SK-N-SH (cell line): Measurements from ENCODE around the gene GCLM. TPM values are rescaled to one million over a fixed set of nuclear protein-coding genes. Genes with fewer than 3 reads are reported as not detected.
"Not testable (repeated sequence)": the region's sequence is repeated elsewhere in the genome, so short reads cannot be mapped to it uniquely, and the experiment has no call there.

Source experiments
- CTCF ChIA-PET: fragments of 300-600, 350-600 bp; formaldehyde crosslinking; extraction: SDS; loops from one replicate; lab custom pipeline; 2021; lab: Yijun Ruan, JAX
- POLR2A ChIA-PET: fragments of 350-600 bp; sonication (Branson Sonifier 250); formaldehyde crosslinking; extraction: SDS; loops from one replicate; lab custom pipeline; 2020; ENCODE audit warnings: antibody characterized with exemption, inconsistent platforms; lab: Yijun Ruan, JAX
- DNase-seq: peaks from one replicate; pipeline ENCODE4 v3.0.0; 2012
- H2AFZ ChIP-seq: fragments of 200-600 bp; sonication (generic); 2 replicates; pipeline ENCODE4 v1.8.1; 2016; ENCODE audit warnings: antibody characterized with exemption, mild to moderate bottlenecking, low read depth
- H3F3A ChIP-seq: fragments of 200-600 bp; sonication (generic); replicated peaks from 2 replicates; pipeline ENCODE3; 2016; ENCODE audit warnings: antibody characterized with exemption, mild to moderate bottlenecking; ENCODE audit not compliant: insufficient read depth
- H3K27ac ChIP-seq, 2 experiments: fragments of 200-500 bp in 1 of 2; fragments of 200-600 bp in 1 of 2; sonication (Bioruptor generic) in 1 of 2; sonication (generic), shearing (Covaris generic) in 1 of 2; 2 replicates each; pipeline versions ENCODE4 v1.5.1 to v1.6.1; 2014 to 2016; ENCODE audit warnings: low read depth in 2 of 2, inconsistent platforms in 1 of 2, low read length in 1 of 2, mild to moderate bottlenecking in 1 of 2, mixed read lengths in 1 of 2
- H3K27me3 ChIP-seq: fragments of 200-600 bp; sonication (generic), shearing (Covaris generic); 2 replicates; pipeline ENCODE4 v1.6.1; 2016; ENCODE audit warnings: mixed run types; ENCODE audit not compliant: insufficient read depth
- H3K36me3 ChIP-seq, 2 experiments: fragments of 200-500 bp in 1 of 2; fragments of 200-600 bp in 1 of 2; sonication (Bioruptor generic) in 1 of 2; sonication (generic) in 1 of 2; replicated peaks in 1 of 2; 2 replicates each; pipeline versions ENCODE3 to v1.5.1; 2014 to 2016; ENCODE audit warnings: low read length in 1 of 2, mild to moderate bottlenecking in 1 of 2; ENCODE audit not compliant: insufficient read depth in 2 of 2, control insufficient read depth in 1 of 2
- H3K4me1 ChIP-seq, 2 experiments: fragments of 200-500 bp in 1 of 2; fragments of 200-600 bp in 1 of 2; sonication (Bioruptor generic) in 1 of 2; sonication (generic), shearing (Covaris generic) in 1 of 2; 2 replicates each; pipeline versions ENCODE4 v1.5.1 to v1.6.1; 2014 to 2016; ENCODE audit warnings: low read depth in 1 of 2, low read length in 1 of 2, mixed run types in 1 of 2; ENCODE audit not compliant: insufficient read depth in 2 of 2, control insufficient read depth in 1 of 2
- H3K4me2 ChIP-seq: fragments of 200-600 bp; sonication (generic), shearing (Covaris generic); 2 replicates; pipeline ENCODE4 v1.6.1; 2017; ENCODE audit warnings: mixed run types
- H3K4me3 ChIP-seq, 2 experiments: fragments of 200-500 bp in 1 of 2; fragments of 200-600 bp in 1 of 2; sonication (Bioruptor generic) in 1 of 2; sonication (generic), shearing (Covaris generic) in 1 of 2; 2 replicates each; pipeline versions ENCODE4 v1.5.1 to v1.8.1; 2014 to 2016; ENCODE audit warnings: low read depth in 2 of 2, inconsistent platforms in 1 of 2, low read length in 1 of 2, mild to moderate bottlenecking in 1 of 2, mixed read lengths in 1 of 2, moderate library complexity in 1 of 2
- H3K79me2 ChIP-seq: fragments of 200-600 bp; sonication (generic); 2 replicates; pipeline ENCODE4 v1.8.1; 2017; ENCODE audit warnings: mild to moderate bottlenecking; ENCODE audit not compliant: insufficient read depth
- H3K9ac ChIP-seq: fragments of 200-600 bp; sonication (generic); 2 replicates; pipeline ENCODE4 v1.6.1; 2017; ENCODE audit warnings: mixed run types
- H3K9me2 ChIP-seq: fragments of 200-600 bp; sonication (generic); 2 replicates; pipeline ENCODE4 v1.6.1; 2017; ENCODE audit warnings: mixed run types
- H3K9me3 ChIP-seq: fragments of 200-600 bp; sonication (generic); 2 replicates; pipeline ENCODE4 v1.6.1; 2017; ENCODE audit warnings: mixed run types, mild to moderate bottlenecking, moderate library complexity
- H4K20me1 ChIP-seq: fragments of 200-600 bp; sonication (generic); 2 replicates; pipeline ENCODE4 v1.6.1; 2017; ENCODE audit warnings: mild to moderate bottlenecking, mixed run types; ENCODE audit not compliant: insufficient read depth
- CHD2 ChIP-seq: fragments of 150-350 bp; IDR thresholded peaks from 2 replicates; pipeline ENCODE4 v1.6.1; 2018; ENCODE audit warnings: low read length; ENCODE audit not compliant: partially characterized antibody
- EP300 ChIP-seq, 2 experiments: IDR thresholded peaks; 2 replicates each; pipeline versions ENCODE4 v1.4.0 to v1.6.1; 2012; ENCODE audit warnings: borderline replicate concordance in 1 of 2, low read depth in 1 of 2, low read length in 1 of 2
- EZH2phosphoT487 ChIP-seq: fragments of 200-600 bp; sonication (generic); IDR thresholded peaks from 2 replicates; pipeline ENCODE4 v1.6.1; 2017; ENCODE audit warnings: low read depth, mixed run types, mild to moderate bottlenecking, antibody characterized with exemption, moderate library complexity, borderline replicate concordance
- FOSL2 ChIP-seq: IDR thresholded peaks from 2 replicates; pipeline ENCODE4 v1.4.0; 2012; ENCODE audit warnings: low read depth, mild to moderate bottlenecking, moderate library complexity, borderline replicate concordance
- GABPA ChIP-seq: IDR thresholded peaks from 2 replicates; pipeline ENCODE4 v1.4.0; 2012; ENCODE audit warnings: low read depth, mild to moderate bottlenecking
- GATA2 ChIP-seq: sonication (generic); formaldehyde crosslinking; IDR thresholded peaks from 2 replicates; pipeline ENCODE4 v1.5.0; 2020; ENCODE audit warnings: mild to moderate bottlenecking, missing genetic modification reagents
- MAX ChIP-seq: IDR thresholded peaks from 2 replicates; pipeline ENCODE4 v1.4.0; 2012; ENCODE audit warnings: low read depth
- MXI1 ChIP-seq: IDR thresholded peaks from 2 replicates; pipeline ENCODE4 v1.6.1; 2012; ENCODE audit warnings: mild to moderate bottlenecking, low read depth, low read length, improper control_type of control experiment
- PBX3 ChIP-seq: IDR thresholded peaks from 2 replicates; pipeline ENCODE4; 2012
- RAD21 ChIP-seq: IDR thresholded peaks from 2 replicates; pipeline ENCODE4 v1.6.1; 2012; ENCODE audit warnings: mild to moderate bottlenecking, low read length
- RCOR1 ChIP-seq: fragments of 150-350 bp; IDR thresholded peaks from 2 replicates; pipeline ENCODE4 v1.6.1; 2017; ENCODE audit warnings: antibody characterized with exemption, low read length
- RXRA ChIP-seq: IDR thresholded peaks from 2 replicates; pipeline ENCODE4 v1.4.0; 2012; ENCODE audit warnings: low read depth, mild to moderate bottlenecking, borderline replicate concordance
- SIN3A ChIP-seq: IDR thresholded peaks from 2 replicates; pipeline ENCODE4 v1.6.1; 2012; ENCODE audit warnings: low read depth, mild to moderate bottlenecking, low read length, moderate library complexity, borderline replicate concordance
- TAF1 ChIP-seq: IDR thresholded peaks from 2 replicates; pipeline ENCODE4 v1.6.1; 2012; ENCODE audit warnings: low read depth, mild to moderate bottlenecking, low read length, moderate library complexity, borderline replicate concordance
- TEAD4 ChIP-seq: IDR thresholded peaks from 2 replicates; pipeline ENCODE4 v1.4.0; 2012; ENCODE audit warnings: mild to moderate bottlenecking, borderline replicate concordance; ENCODE audit not compliant: insufficient read depth
- WGBS: methylation state at CpG from one replicate; pipeline ENCODE4 v1.1.6; 2017; ENCODE audit warnings: low lambda C conversion rate; 5-methylcytosine and 5-hydroxymethylcytosine counted together
- polyA plus RNA-seq, 3 experiments: library from polyadenylated mRNA; depleted of rRNA; stranded (reverse); fragments of >200 nt; gene quantifications; 2 replicates each; pipeline ENCODE4 v1.2.3, GENCODE V29; 2012
- TF ChIP-seq, protein P1 (sequence below): fragments of 150-350 bp; IDR thresholded peaks from 2 replicates; pipeline ENCODE4 v1.6.1; 2017; ENCODE audit warnings: antibody characterized with exemption, low read length, low read depth, borderline replicate concordance

Gene GCLM
- polyA plus RNA-seq, 1 of the 3 experiments (the other 2 are of a cell fraction) = 9.4 TPM

DNA sequence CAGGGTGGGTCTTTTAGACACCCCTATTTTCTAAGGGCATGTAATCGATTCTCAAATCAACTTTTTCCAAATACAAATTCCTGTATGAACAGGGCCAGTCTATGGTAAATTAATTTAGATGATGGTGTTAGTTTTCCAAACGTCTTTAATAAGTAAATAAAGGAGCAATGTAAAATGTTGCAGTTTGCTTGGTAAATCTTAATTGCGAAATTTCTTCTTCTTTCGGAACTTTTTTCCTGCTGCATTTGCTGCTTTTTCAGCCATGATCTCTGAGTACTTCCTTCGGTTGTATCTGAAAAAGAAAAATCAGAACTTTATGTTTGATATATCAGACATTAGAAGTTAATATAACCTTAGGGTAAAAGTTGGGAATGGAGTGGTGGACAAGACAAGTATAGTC lies 39.6 kb downstream of the GCLM start:
- no peak for TF ChIP-seq RCOR1
- TF ChIP-seq MAX = no peak
- no peak for TF ChIP-seq EP300 (IDR thresholded peaks at IDR 0.05; ENCODE audit: borderline replicate concordance in 1 of 2, low read depth in 1 of 2, low read length in 1 of 2)
- no peak for TF ChIP-seq MXI1
- TF ChIP-seq, all 33 proteins: peak for 0
- no peak overlapping the region for H3K4me2 ChIP-seq
- H4K20me1 ChIP-seq = 0 out of 2 replicates have a peak, but pooled peaks cover 6% of the 10 kb centered on the region
- H3K9me2 ChIP-seq = no peaks in the 10 kb centered on the region
- H3K4me3 ChIP-seq = no peak overlapping the region
- DNase-seq = no peak
- H3K9ac ChIP-seq = no peak overlapping the region
- H3K27me3 ChIP-seq = no peaks in the 10 kb centered on the region
- H3F3A ChIP-seq = peaks cover 36% of the 10 kb centered on the region
- H3K36me3 ChIP-seq = peaks cover 57 to 63% of the 10 kb centered on the region in 2 experiments
- H3K9me3 ChIP-seq = no peaks in the 10 kb centered on the region
- no peak overlapping the region for H2AFZ ChIP-seq
- no peak overlapping the region for H3K27ac ChIP-seq
- POLR2A ChIA-PET = no interaction called here
- 92% methylated on average over 5 of the region's 5 CpGs for WGBS
- CTCF ChIA-PET = interaction anchor here (0.8 kb wide), 1 partner anchor 240 kb away, joined by 4 read pairs; no protein-coding TSS in a partner anchor
- no peaks in the 10 kb centered on the region for H3K4me1 ChIP-seq
- H3K79me2 ChIP-seq = peaks cover 27% of the 10 kb centered on the region; the same call in 1 of the 2 replicates

DNA sequence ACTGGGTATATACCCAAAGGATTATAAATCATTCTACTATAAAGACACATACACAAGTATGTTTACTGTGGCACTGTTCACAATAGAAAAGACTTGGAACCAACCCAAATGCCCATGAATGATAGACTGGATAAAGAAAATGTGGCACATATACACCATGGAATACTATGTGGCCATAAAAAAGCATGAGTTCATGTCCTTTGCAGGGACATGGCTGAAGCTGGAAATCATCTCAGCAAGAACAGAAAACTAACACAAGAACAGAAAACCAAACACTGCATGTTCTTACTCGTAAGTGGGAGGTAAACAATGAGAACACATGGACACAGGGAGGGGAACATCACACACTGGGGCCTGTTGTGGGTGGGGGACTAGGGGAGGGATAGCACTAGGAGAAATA lies 40.7 kb downstream of the GCLM start:
- H3K36me3 ChIP-seq = peaks cover 45 to 54% of the 10 kb centered on the region in 2 experiments
- 100% methylated on average over 1 of the region's 1 CpG for WGBS

GRCh38 chr1:93865253-93865652 lies 44.0 kb downstream of the GCLM start:
- no peak for TF ChIP-seq MAX
- no peak for TF ChIP-seq SIN3A
- no peak for TF ChIP-seq EP300 (IDR thresholded peaks at IDR 0.05; ENCODE audit: borderline replicate concordance in 1 of 2, low read depth in 1 of 2, low read length in 1 of 2)
- TF ChIP-seq FOSL2 = no peak
- no peak for TF ChIP-seq TAF1
- TF ChIP-seq GATA2 (CRISPR knock-in tag) = no peak
- TF ChIP-seq RCOR1 = no peak
- TF ChIP-seq MXI1 = no peak
- no peak for TF ChIP-seq PBX3
- TF ChIP-seq RXRA = no peak
- no peak for TF ChIP-seq TEAD4
- TF ChIP-seq RAD21 = no peak
- no peak for TF ChIP-seq CHD2
- TF ChIP-seq EZH2phosphoT487 = no peak
- TF ChIP-seq, protein P1, sequence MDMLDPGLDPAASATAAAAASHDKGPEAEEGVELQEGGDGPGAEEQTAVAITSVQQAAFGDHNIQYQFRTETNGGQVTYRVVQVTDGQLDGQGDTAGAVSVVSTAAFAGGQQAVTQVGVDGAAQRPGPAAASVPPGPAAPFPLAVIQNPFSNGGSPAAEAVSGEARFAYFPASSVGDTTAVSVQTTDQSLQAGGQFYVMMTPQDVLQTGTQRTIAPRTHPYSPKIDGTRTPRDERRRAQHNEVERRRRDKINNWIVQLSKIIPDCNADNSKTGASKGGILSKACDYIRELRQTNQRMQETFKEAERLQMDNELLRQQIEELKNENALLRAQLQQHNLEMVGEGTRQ = no peak
- TF ChIP-seq GABPA = no peak
- no peak overlapping the region for H3K4me2 ChIP-seq
- H3K4me1 ChIP-seq = no peaks in the 10 kb centered on the region
- no peaks in the 10 kb centered on the region for H3K79me2 ChIP-seq
- H4K20me1 ChIP-seq = no peaks in the 10 kb centered on the region
- H3F3A ChIP-seq = peaks cover 14% of the 10 kb centered on the region
- no peaks in the 10 kb centered on the region for H3K9me2 ChIP-seq
- 100% methylated on average over 5 of the region's 5 CpGs for WGBS
- H3K9me3 ChIP-seq = no peaks in the 10 kb centered on the region
- H3K9ac ChIP-seq = no peak overlapping the region
- no peak overlapping the region for H2AFZ ChIP-seq
- H3K27me3 ChIP-seq = no peaks in the 10 kb centered on the region
- no peak overlapping the region for H3K27ac ChIP-seq
- H3K36me3 ChIP-seq = peaks cover 15 to 23% of the 10 kb centered on the region in 2 experiments
- DNase-seq = no peak
- no peak overlapping the region for H3K4me3 ChIP-seq
- ChIA-PET POLR2A (no interaction called here), CTCF (interaction anchor here (1.1 to 1.3 kb wide), 2 partner anchors 9 to 51 kb away, joined by 3 read pairs; no protein-coding TSS in a partner anchor)

More for the DNA sequence above, 40.7 kb downstream of the GCLM start:
- H4K20me1 ChIP-seq, H3K27ac ChIP-seq, H3K9me3 ChIP-seq, H2AFZ ChIP-seq, H3K4me1 ChIP-seq, H3K9me2 ChIP-seq, H3K4me2 ChIP-seq, H3K9ac ChIP-seq, H3K27me3 ChIP-seq, POLR2A ChIA-PET, H3K4me3 ChIP-seq, DNase-seq: not testable (repeated sequence)
- CTCF ChIA-PET = interaction anchor here (0.8 kb wide), 1 partner anchor 239 kb away, joined by 4 read pairs; no protein-coding TSS in a partner anchor
- H3F3A ChIP-seq = peaks cover 27% of the 10 kb centered on the region
- H3K79me2 ChIP-seq = peaks cover 16% of the 10 kb centered on the region; the same call in 1 of the 2 replicates
